GM08714 (cell line): ENCODE measurements around the gene AGR3.

Source experiments
- H3K4me3 ChIP-seq: fragments of 200-500 bp; sonication (Bioruptor generic); 2 replicates; pipeline ENCODE4 v1.5.1; 2014; ENCODE audit warnings: mild to moderate bottlenecking, low read length, inconsistent platforms
- ZNF274 ChIP-seq: IDR thresholded peaks from 2 replicates; pipeline ENCODE4 v1.6.1; 2012; ENCODE audit warnings: mild to moderate bottlenecking, low read depth, low read length

Gene AGR3

GRCh38 chr7:16881844-16882243 is at the start of gene AGR3:
Gene AGR3, minus strand, starts transcription at chr7:16881983. Its CDS starts 3,365 bp downstream, at chr7:16878618.
- no peak within 1 kb of the TSS for H3K4me3 ChIP-seq
- TF ChIP-seq ZNF274 = no peak

GRCh38 chr7:16930946-16931345 is 49.2 kb upstream of the AGR3 start:
- TF ChIP-seq ZNF274 = no peak
- H3K4me3 ChIP-seq = no peak overlapping the region; the same call in 1 of the 2 replicates

- H3K4me3 ChIP-seq = no peak overlapping the region
- TF ChIP-seq ZNF274 = no peak
These were observed 47.5 kb upstream of the AGR3 start for GRCh38 chr7:16929146-16929762.

- no peak for TF ChIP-seq ZNF274
These were observed 45.1 kb upstream of the AGR3 start for GRCh38 chr7:16926861-16927260.

GRCh38 chr7:16926283-16926682 is 44.5 kb upstream of the AGR3 start:
- no peak for TF ChIP-seq ZNF274
- no peak overlapping the region for H3K4me3 ChIP-seq

More at GRCh38 chr7:16926861-16927260, 45.1 kb upstream of the AGR3 start:
- no peak overlapping the region for H3K4me3 ChIP-seq

- TF ChIP-seq ZNF274 = no peak
- no peak overlapping the region for H3K4me3 ChIP-seq
These were observed 43.8 kb upstream of the AGR3 start for GRCh38 chr7:16925609-16926008.

GRCh38 chr7:16923019-16923418 is 41.2 kb upstream of the AGR3 start:
- TF ChIP-seq ZNF274 = no peak
- no peak overlapping the region for H3K4me3 ChIP-seq

- no peak overlapping the region for H3K4me3 ChIP-seq
- no peak for TF ChIP-seq ZNF274
These were observed 40.0 kb upstream of the AGR3 start for GRCh38 chr7:16921644-16922257.

GRCh38 chr7:16921151-16921550 is 39.4 kb upstream of the AGR3 start:
- H3K4me3 ChIP-seq = no peak overlapping the region
- TF ChIP-seq ZNF274 = no peak

- TF ChIP-seq ZNF274 = no peak
- no peak overlapping the region for H3K4me3 ChIP-seq
These were observed 37.7 kb upstream of the AGR3 start for GRCh38 chr7:16919440-16919839.

GRCh38 chr7:16918288-16918895 is 36.6 kb upstream of the AGR3 start:
- no peak for TF ChIP-seq ZNF274

GRCh38 chr7:16916738-16917137 is 35.0 kb upstream of the AGR3 start:
- no peak for TF ChIP-seq ZNF274

More at GRCh38 chr7:16918288-16918895, 36.6 kb upstream of the AGR3 start:
- H3K4me3 ChIP-seq = no peak overlapping the region

GRCh38 chr7:16916105-16916639 is 34.4 kb upstream of the AGR3 start:
- TF ChIP-seq ZNF274 = no peak
- H3K4me3 ChIP-seq = no peak overlapping the region

More at GRCh38 chr7:16916738-16917137, 35.0 kb upstream of the AGR3 start:
- no peak overlapping the region for H3K4me3 ChIP-seq

- no peak for TF ChIP-seq ZNF274
- no peak overlapping the region for H3K4me3 ChIP-seq
These were observed 33.6 kb upstream of the AGR3 start for GRCh38 chr7:16915405-16915804.

GRCh38 chr7:16914771-16915170 is 33.0 kb upstream of the AGR3 start:
- no peak for TF ChIP-seq ZNF274
- H3K4me3 ChIP-seq = no peak overlapping the region

GRCh38 chr7:16913643-16914042 is 31.9 kb upstream of the AGR3 start:
- TF ChIP-seq ZNF274 = no peak
- no peak overlapping the region for H3K4me3 ChIP-seq
